Renal cortex interstitium (tissue), 11 donors: ENCODE measurements around the gene MPIG6B. TPM values are rescaled to one million over a fixed set of nuclear protein-coding genes. Genes with fewer than 3 reads are reported as not detected.

Experiments
- DNase-seq, 11 donors: peaks; one replicate each; pipeline ENCODE4 v3.0.0-alpha.2; 2013; ENCODE audit warnings: low read depth in 9 of 11, low spot score in 4 of 11; ENCODE audit errors: extremely low read depth in 1 of 11
- polyA plus RNA-seq, 3 donors: library from polyadenylated mRNA; unstranded; fragments of 120-200 nt; gene quantifications; one replicate each; pipeline ENCODE4 v1.2.1, GENCODE V29; 2013; ENCODE audit not compliant: insufficient read length in 3 of 3

The MPIG6B gene
- polyA plus RNA-seq, 3 donors: 1.6 TPM

DNA sequence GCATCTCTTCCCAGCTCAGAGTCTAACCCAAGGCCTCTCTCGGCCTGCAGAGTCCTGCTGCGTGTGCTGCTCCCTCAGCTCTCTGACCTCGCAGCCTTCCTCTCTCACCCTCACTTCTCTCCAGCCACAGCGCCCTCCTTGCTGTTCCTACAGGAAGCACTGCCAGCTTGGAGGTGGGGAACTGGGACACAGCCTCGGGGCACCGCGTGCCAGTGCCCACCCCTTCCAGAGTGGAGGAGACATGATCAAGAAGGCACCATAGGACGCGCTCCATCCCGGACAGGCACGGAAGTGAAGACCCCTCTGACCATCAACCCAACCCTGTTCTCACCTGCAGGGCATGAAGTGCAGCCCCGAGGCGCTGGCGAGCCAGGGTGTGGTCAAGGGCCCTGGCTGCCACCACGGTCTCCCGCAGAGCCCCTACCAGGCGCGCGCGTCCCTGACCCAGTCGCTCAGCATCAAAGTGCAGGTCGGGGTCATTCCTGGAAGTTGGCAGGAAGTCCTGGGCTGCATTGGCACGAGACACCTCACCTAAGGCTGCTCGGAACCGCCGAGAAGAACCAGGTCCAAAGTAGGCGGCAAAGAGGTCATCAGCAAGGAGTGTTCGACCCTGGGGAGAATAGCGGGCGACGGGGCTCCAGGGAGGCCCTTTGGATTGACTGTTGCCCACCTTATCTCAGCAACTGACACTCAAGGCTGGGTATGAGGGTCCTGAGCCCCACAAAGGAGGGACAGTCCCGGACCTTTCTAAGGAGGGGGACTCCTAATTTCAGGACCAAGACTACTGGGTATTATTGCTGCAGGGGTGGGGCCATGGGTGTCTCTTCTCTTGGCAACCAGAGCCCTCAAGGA is 52.7 kb downstream of the MPIG6B start:
- DNase-seq: no peak

Other genes with a start within 250 kb of the MPIG6B start
- gene MICB, start 225.2 kb upstream of the MPIG6B start, polyA plus RNA-seq: 1 to 10 TPM; 1.4 to 1.8 (median 1.5) TPM
- gene MCCD1, start 194.4 kb upstream of the MPIG6B start, polyA plus RNA-seq: 10 to 100 TPM; 13.5 to 19.2 (median 17.9) TPM
- 100 to 1,000 TPM; 573 to 689 (median 586) TPM for gene DDX39B, start 181.4 kb upstream of the MPIG6B start, polyA plus RNA-seq
- gene ATP6V1G2, start 176.8 kb upstream of the MPIG6B start, polyA plus RNA-seq: 10 to 100 TPM in 2 of 3 donors, 1 to 10 TPM in 1; 5.9 to 11.5 (median 11.0) TPM
- 10 to 100 TPM; 17.0 to 28.4 (median 27.7) TPM for gene NFKBIL1, start 175.8 kb upstream of the MPIG6B start, polyA plus RNA-seq
- under 1 TPM; 0.26 to 0.43 (median 0.33) TPM for gene LTA, start 151.1 kb upstream of the MPIG6B start, polyA plus RNA-seq
- under 1 TPM; 0.18 to 0.40 (median 0.24) TPM for gene TNF, start 147.8 kb upstream of the MPIG6B start, polyA plus RNA-seq
- 1 to 10 TPM in 2 of 3 donors, under 1 TPM in 1; 0.53 to 2.3 (median 2.2) TPM for gene LTB, start 140.9 kb upstream of the MPIG6B start, polyA plus RNA-seq
- gene LST1, start 137.1 kb upstream of the MPIG6B start, polyA plus RNA-seq: 1 to 10 TPM; 4.4 to 6.5 (median 6.3) TPM
- under 1 TPM in 2 of 3 donors, not detected in 1; 0.19 TPM for gene NCR3, start 130.4 kb upstream of the MPIG6B start, polyA plus RNA-seq
- 10 to 100 TPM; 63.3 to 80.6 (median 78.2) TPM for gene AIF1, start 108.1 kb upstream of the MPIG6B start, polyA plus RNA-seq
- 100 to 1,000 TPM; 161 to 211 (median 207) TPM for gene PRRC2A, start 102.7 kb upstream of the MPIG6B start, polyA plus RNA-seq
- gene BAG6, start 70.7 kb upstream of the MPIG6B start, polyA plus RNA-seq: 100 to 1,000 TPM; 243 to 263 (median 257) TPM
- 100 to 1,000 TPM; 105 to 114 (median 110) TPM for gene APOM, start 67.5 kb upstream of the MPIG6B start, polyA plus RNA-seq
- gene C6orf47, start 62.6 kb upstream of the MPIG6B start, polyA plus RNA-seq: 10 to 100 TPM; 17.3 to 22.9 (median 18.4) TPM
- 10 to 100 TPM; 28.1 to 33.1 (median 29.9) TPM for gene GPANK1, start 58.4 kb upstream of the MPIG6B start, polyA plus RNA-seq
- gene CSNK2B, start 57.3 kb upstream of the MPIG6B start, polyA plus RNA-seq: 100 to 1,000 TPM; 232 to 252 (median 246) TPM
- gene LY6G5B, start 53.4 kb upstream of the MPIG6B start, polyA plus RNA-seq: 10 to 100 TPM; 22.8 to 30.6 (median 25.3) TPM
- gene LY6G5C, start 42.3 kb upstream of the MPIG6B start, polyA plus RNA-seq: 1 to 10 TPM; 2.4 to 3.5 (median 3.4) TPM
- 10 to 100 TPM; 52.4 to 70.9 (median 61.6) TPM for gene ABHD16A, start 20.0 kb upstream of the MPIG6B start, polyA plus RNA-seq
- 1 to 10 TPM in 1 of 3 donors, under 1 TPM in 2; 0.44 to 1.2 (median 0.73) TPM for gene LY6G6F, start 16.5 kb upstream of the MPIG6B start, polyA plus RNA-seq
- gene LY6G6D, start 8.0 kb upstream of the MPIG6B start, polyA plus RNA-seq: under 1 TPM in 1 of 3 donors, not detected in 2; 0.20 TPM
- under 1 TPM in 2 of 3 donors, not detected in 1; 0.26 to 0.41 TPM for gene LY6G6C, start 1.6 kb upstream of the MPIG6B start, polyA plus RNA-seq
- gene DDAH2, start 5.9 kb downstream of the MPIG6B start, polyA plus RNA-seq: 100 to 1,000 TPM; 152 to 237 (median 188) TPM
- 100 to 1,000 TPM; 268 to 296 (median 292) TPM for gene CLIC1, start 13.2 kb downstream of the MPIG6B start, polyA plus RNA-seq
- 10 to 100 TPM; 21.4 to 59.0 (median 22.1) TPM for gene MSH5, start 16.6 kb downstream of the MPIG6B start, polyA plus RNA-seq
- gene SAPCD1, start 39.3 kb downstream of the MPIG6B start, polyA plus RNA-seq: 10 to 100 TPM in 2 of 3 donors, 1 to 10 TPM in 1; 6.8 to 17.2 (median 10.0) TPM
- 10 to 100 TPM in 1 of 3 donors, 1 to 10 TPM in 2; 7.3 to 13.9 (median 8.5) TPM for gene VWA7, start 54.0 kb downstream of the MPIG6B start, polyA plus RNA-seq
- 10 to 100 TPM; 58.7 to 72.2 (median 61.2) TPM for gene VARS1, start 72.4 kb downstream of the MPIG6B start, polyA plus RNA-seq
- gene LSM2, start 83.6 kb downstream of the MPIG6B start, polyA plus RNA-seq: 10 to 100 TPM; 72.1 to 90.4 (median 82.4) TPM
- 1 to 10 TPM; 3.3 to 5.0 (median 4.0) TPM for gene HSPA1L, start 91.9 kb downstream of the MPIG6B start, polyA plus RNA-seq
- gene HSPA1A, start 92.2 kb downstream of the MPIG6B start, polyA plus RNA-seq: 100 to 1,000 TPM in 2 of 3 donors, 10 to 100 TPM in 1; 84.4 to 121 (median 116) TPM
- gene HSPA1B, start 104.4 kb downstream of the MPIG6B start, polyA plus RNA-seq: 100 to 1,000 TPM; 119 to 167 (median 142) TPM
- gene NEU1, start 139.4 kb downstream of the MPIG6B start, polyA plus RNA-seq: 10 to 100 TPM; 74.6 to 79.3 (median 78.1) TPM
- gene SLC44A4, start 155.6 kb downstream of the MPIG6B start, polyA plus RNA-seq: 10 to 100 TPM; 40.7 to 82.8 (median 51.9) TPM
- gene EHMT2, start 174.3 kb downstream of the MPIG6B start, polyA plus RNA-seq: 10 to 100 TPM; 74.6 to 98.4 (median 83.9) TPM
- gene ZBTB12, start 178.7 kb downstream of the MPIG6B start, polyA plus RNA-seq: 10 to 100 TPM; 23.4 to 35.5 (median 23.6) TPM
- 1 to 10 TPM; 3.0 to 4.2 (median 4.0) TPM for gene C2, start 204.3 kb downstream of the MPIG6B start, polyA plus RNA-seq
- gene CFB, start 222.7 kb downstream of the MPIG6B start, polyA plus RNA-seq: 1 to 10 TPM; 5.2 to 8.7 (median 6.6) TPM
- 100 to 1,000 TPM in 1 of 3 donors, 10 to 100 TPM in 2; 89.5 to 103 (median 91.3) TPM for gene NELFE, start 235.6 kb downstream of the MPIG6B start, polyA plus RNA-seq
- gene SKIC2, start 235.8 kb downstream of the MPIG6B start, polyA plus RNA-seq: 10 to 100 TPM; 42.3 to 49.0 (median 47.7) TPM
- 10 to 100 TPM; 22.1 to 32.3 (median 31.7) TPM for gene DXO, start 248.8 kb downstream of the MPIG6B start, polyA plus RNA-seq